Measurements from ENCODE around the gene ITK. TPM values are rescaled to one million over a fixed set of nuclear protein-coding genes. Genes with fewer than 3 reads are reported as not detected.

Gene ITK
- total RNA-seq, 1 donor from 2014 or later, result not detected

GRCh38 chr5:157214415-157214814 is 33.8 kb downstream of the ITK start:
- no peak for DNase-seq (ENCODE audit: extremely low spot score, unreplicated experiment)
- Mint-ChIP-seq H3K4me1 (ENCODE audit: unreplicated experiment) (no peaks in the 10 kb centered on the region), H3K9me3 (no peaks in the 10 kb centered on the region), H3K36me3 (no peaks in the 10 kb centered on the region), H3K27ac (no peak overlapping the region), H3K27me3 (no peaks in the 10 kb centered on the region), H3K4me3 (no peak overlapping the region)
- no peak for TF ChIP-seq CTCF (conservative IDR thresholded peaks at IDR 0.05)

GRCh38 chr5:157214861-157215513 is 34.3 kb downstream of the ITK start:
- DNase-seq (ENCODE audit: extremely low spot score, unreplicated experiment), result no peak
- no peak overlapping the region for H3K4me3 Mint-ChIP-seq
- no peaks in the 10 kb centered on the region for H3K36me3 Mint-ChIP-seq
- H3K9me3 Mint-ChIP-seq, result no peaks in the 10 kb centered on the region
- no peak for TF ChIP-seq CTCF (conservative IDR thresholded peaks at IDR 0.05)
- H3K4me1 Mint-ChIP-seq (ENCODE audit: unreplicated experiment), result no peaks in the 10 kb centered on the region
- no peaks in the 10 kb centered on the region for H3K27me3 Mint-ChIP-seq
- no peak overlapping the region for H3K27ac Mint-ChIP-seq

- Mint-ChIP-seq H3K36me3 (no peaks in the 10 kb centered on the region), H3K27me3 (no peaks in the 10 kb centered on the region), H3K4me3 (no peak overlapping the region), H3K27ac (no peak overlapping the region), H3K4me1 (ENCODE audit: unreplicated experiment) (no peaks in the 10 kb centered on the region), H3K9me3 (no peaks in the 10 kb centered on the region)
- TF ChIP-seq CTCF (conservative IDR thresholded peaks at IDR 0.05), result no peak
- no peak for DNase-seq (ENCODE audit: extremely low spot score, unreplicated experiment)
Measured at GRCh38 chr5:157215514-157216167, 35.0 kb downstream of the ITK start.

- no peak for DNase-seq (ENCODE audit: extremely low spot score, unreplicated experiment)
- H3K36me3 Mint-ChIP-seq, result no peaks in the 10 kb centered on the region
- H3K27ac Mint-ChIP-seq, result no peak overlapping the region
- H3K9me3 Mint-ChIP-seq, result no peaks in the 10 kb centered on the region
- TF ChIP-seq CTCF (conservative IDR thresholded peaks at IDR 0.05), result no peak
- H3K4me1 Mint-ChIP-seq (ENCODE audit: unreplicated experiment), result no peaks in the 10 kb centered on the region
- no peaks in the 10 kb centered on the region for H3K27me3 Mint-ChIP-seq
- H3K4me3 Mint-ChIP-seq, result no peak overlapping the region
Measured at GRCh38 chr5:157216391-157217142, 35.9 kb downstream of the ITK start.

GRCh38 chr5:157217289-157218024 is 36.8 kb downstream of the ITK start:
- no peak overlapping the region for H3K4me3 Mint-ChIP-seq

More at GRCh38 chr5:157217289-157218024, 36.8 kb downstream of the ITK start:
- Mint-ChIP-seq H3K27ac (no peak overlapping the region), H3K27me3 (no peaks in the 10 kb centered on the region), H3K9me3 (no peaks in the 10 kb centered on the region), H3K36me3 (no peaks in the 10 kb centered on the region), H3K4me1 (ENCODE audit: unreplicated experiment) (no peaks in the 10 kb centered on the region)
- TF ChIP-seq CTCF (conservative IDR thresholded peaks at IDR 0.05), result no peak
- no peak for DNase-seq (ENCODE audit: extremely low spot score, unreplicated experiment)

Measured in type B pancreatic cell (in vitro differentiated cells).